HEK293 (cell line): ENCODE results near the gene P2RY6.

ENCODE experiments used
- BCL11A ChIP-seq: fragments of 450-650 bp; formaldehyde crosslinking; IDR thresholded peaks from 2 replicates; pipeline ENCODE4 v1.5.1; 2016; ENCODE audit warnings: low read depth, missing biosample characterization, missing genetic modification characterization
- GLI2 ChIP-seq: fragments of 450-650 bp; formaldehyde crosslinking; IDR thresholded peaks from 2 replicates; pipeline ENCODE4; 2017; ENCODE audit warnings: missing biosample characterization, missing genetic modification characterization, low read depth, borderline replicate concordance
- ZBTB11 ChIP-seq: fragments of 450-650 bp; formaldehyde crosslinking; conservative IDR thresholded peaks from 2 replicates; pipeline ENCODE4 v1.5.1; 2016; ENCODE audit warnings: low read depth, missing biosample characterization, missing genetic modification characterization
- ZNF23 ChIP-seq: fragments of 450-650 bp; formaldehyde crosslinking; IDR thresholded peaks from 2 replicates; pipeline ENCODE4 v1.5.1; 2016; ENCODE audit warnings: missing biosample characterization, missing genetic modification characterization, borderline replicate concordance
- ZNF274 ChIP-seq, 2 experiments: fragments of 200-500 bp in 1 of 2; fragments of 450-650 bp in 1 of 2; sonication (Bioruptor generic) in 1 of 2; formaldehyde crosslinking in 1 of 2; IDR thresholded peaks; 2 replicates each; pipeline versions ENCODE4 v1.5.1 to v1.6.1; 2014 to 2016; ENCODE audit warnings: borderline replicate concordance in 1 of 2, inconsistent platforms in 1 of 2, low read length in 1 of 2, missing biosample characterization in 1 of 2, missing genetic modification characterization in 1 of 2

DNA sequence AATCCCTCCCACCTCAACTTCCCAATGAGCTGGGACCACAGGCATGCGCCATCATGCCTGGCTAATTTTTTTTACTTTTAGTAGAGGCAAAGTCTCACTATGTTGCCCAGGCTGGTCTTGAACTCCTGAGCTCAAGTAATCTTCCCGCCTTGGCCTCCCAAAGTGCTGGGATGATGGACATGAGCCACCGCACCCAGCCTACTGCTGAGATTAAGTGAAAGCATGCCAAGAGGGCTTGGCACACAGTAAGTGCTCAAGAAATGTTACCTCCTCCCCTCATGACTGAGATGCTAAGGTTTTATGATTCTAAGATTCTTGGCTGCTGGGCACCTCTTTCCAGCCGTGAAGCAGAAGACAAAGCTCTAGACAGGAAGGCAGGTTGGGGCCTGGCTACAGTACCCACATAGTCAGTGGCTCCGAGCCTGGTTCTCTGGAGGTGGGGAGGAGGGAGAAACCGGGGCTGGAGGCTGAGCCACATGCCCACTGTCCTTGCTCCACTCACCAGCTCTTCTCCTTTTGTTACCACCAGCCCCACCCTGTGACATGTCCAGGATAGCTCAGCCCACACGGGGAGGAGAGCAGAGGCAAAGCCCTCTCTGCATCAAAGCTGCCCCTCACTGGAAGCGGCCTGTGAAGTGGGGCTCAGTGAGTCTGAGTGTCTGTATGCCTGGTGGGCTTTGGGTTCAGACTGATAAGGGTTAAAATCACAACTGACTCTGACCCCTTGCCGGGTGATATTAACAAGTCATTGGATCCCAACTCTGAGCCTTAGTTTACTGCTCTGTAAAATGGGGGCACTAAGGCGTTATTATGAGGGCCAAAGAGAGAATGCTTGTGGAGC, 48.8 kb downstream of the P2RY6 start:
- TF ChIP-seq ZBTB11 (tag by site-specific recombination): no peak
- no peak for TF ChIP-seq ZNF23 (tag by site-specific recombination)
- TF ChIP-seq BCL11A (tag by site-specific recombination): no peak
- TF ChIP-seq ZNF274 (IDR thresholded peaks at IDR 0.05; ENCODE audit: low read length): no peak
- no peak for TF ChIP-seq ZNF274 (tag by site-specific recombination; IDR thresholded peaks at IDR 0.05; ENCODE audit: borderline replicate concordance)
- TF ChIP-seq GLI2 (tag by site-specific recombination): no peak
